ENCODE measurements around the gene ATP2B2.
A peak's percentile ranks its signal among the peaks of the same experiment; 100 is the strongest.

Gene ATP2B2

GRCh38 chr3:10434144-10434937 lies 71.0 kb downstream of the ATP2B2 start:
- no peak for DNase-seq (ENCODE audit: low read depth)
- no peak overlapping the region for H3K4me3 ChIP-seq (ENCODE audit: low read length)
- TF ChIP-seq, protein P1, sequence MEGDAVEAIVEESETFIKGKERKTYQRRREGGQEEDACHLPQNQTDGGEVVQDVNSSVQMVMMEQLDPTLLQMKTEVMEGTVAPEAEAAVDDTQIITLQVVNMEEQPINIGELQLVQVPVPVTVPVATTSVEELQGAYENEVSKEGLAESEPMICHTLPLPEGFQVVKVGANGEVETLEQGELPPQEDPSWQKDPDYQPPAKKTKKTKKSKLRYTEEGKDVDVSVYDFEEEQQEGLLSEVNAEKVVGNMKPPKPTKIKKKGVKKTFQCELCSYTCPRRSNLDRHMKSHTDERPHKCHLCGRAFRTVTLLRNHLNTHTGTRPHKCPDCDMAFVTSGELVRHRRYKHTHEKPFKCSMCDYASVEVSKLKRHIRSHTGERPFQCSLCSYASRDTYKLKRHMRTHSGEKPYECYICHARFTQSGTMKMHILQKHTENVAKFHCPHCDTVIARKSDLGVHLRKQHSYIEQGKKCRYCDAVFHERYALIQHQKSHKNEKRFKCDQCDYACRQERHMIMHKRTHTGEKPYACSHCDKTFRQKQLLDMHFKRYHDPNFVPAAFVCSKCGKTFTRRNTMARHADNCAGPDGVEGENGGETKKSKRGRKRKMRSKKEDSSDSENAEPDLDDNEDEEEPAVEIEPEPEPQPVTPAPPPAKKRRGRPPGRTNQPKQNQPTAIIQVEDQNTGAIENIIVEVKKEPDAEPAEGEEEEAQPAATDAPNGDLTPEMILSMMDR (IDR thresholded peaks at IDR 0.05; ENCODE audit: insufficient read depth, low read depth, low read length, missing control alignments): no peak

- TF ChIP-seq, protein P1 (IDR thresholded peaks at IDR 0.05; ENCODE audit: insufficient read depth, low read depth, low read length, missing control alignments): no peak
- DNase-seq (ENCODE audit: low read depth): no peak
- H3K4me3 ChIP-seq (ENCODE audit: low read length): no peak overlapping the region
Measured at GRCh38 chr3:10432931-10433330, 72.5 kb downstream of the ATP2B2 start.

- no peak overlapping the region for H3K4me3 ChIP-seq (ENCODE audit: low read length)
- peak; percentile 19 for DNase-seq (ENCODE audit: low read depth)
- TF ChIP-seq, protein P1 (IDR thresholded peaks at IDR 0.05; ENCODE audit: insufficient read depth, low read depth, low read length, missing control alignments): no peak
Measured at GRCh38 chr3:10432156-10432845, 73.1 kb downstream of the ATP2B2 start.

DNA sequence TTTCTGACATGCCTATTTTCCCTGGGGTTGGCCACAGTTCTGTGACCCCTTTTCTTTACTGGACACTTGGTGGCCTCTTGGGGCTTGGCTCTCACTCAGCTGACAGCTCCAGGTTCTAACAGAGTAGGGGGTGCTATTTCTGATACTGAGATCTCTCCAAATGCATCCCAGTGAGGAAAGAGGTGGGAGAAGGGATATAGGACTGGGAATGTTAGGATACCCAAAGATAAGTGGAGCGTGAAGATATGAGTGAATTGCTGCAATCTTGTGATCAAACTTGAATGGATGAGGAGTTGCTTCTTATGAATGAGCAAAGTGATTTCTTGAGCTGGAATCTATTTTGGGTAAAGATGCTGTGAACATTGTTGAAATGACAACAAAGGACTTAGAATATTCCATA lies 74.6 kb downstream of the ATP2B2 start:
- H3K4me3 ChIP-seq (ENCODE audit: low read length): no peak overlapping the region
- TF ChIP-seq, protein P1 (IDR thresholded peaks at IDR 0.05; ENCODE audit: insufficient read depth, low read depth, low read length, missing control alignments): no peak
- DNase-seq (ENCODE audit: low read depth): no peak

GRCh38 chr3:10428406-10429091 lies 76.8 kb downstream of the ATP2B2 start:
- TF ChIP-seq, protein P1 (IDR thresholded peaks at IDR 0.05; ENCODE audit: insufficient read depth, low read depth, low read length, missing control alignments): no peak
- H3K4me3 ChIP-seq (ENCODE audit: low read length): no peak overlapping the region
- no peak for DNase-seq (ENCODE audit: low read depth)

- TF ChIP-seq, protein P1 (IDR thresholded peaks at IDR 0.05; ENCODE audit: insufficient read depth, low read depth, low read length, missing control alignments): no peak
- no peak overlapping the region for H3K4me3 ChIP-seq (ENCODE audit: low read length)
- DNase-seq (ENCODE audit: low read depth): no peak
Measured at GRCh38 chr3:10426346-10427220, 78.8 kb downstream of the ATP2B2 start.

Measured in epithelial cell of esophagus (primary cell).